Fibroblast of mammary gland (primary cell): ENCODE results near the gene SLC7A7.
"Not testable (repeated sequence)": the region's sequence is repeated elsewhere in the genome, so short reads cannot be mapped to it uniquely, and the experiment has no call there.

Source experiments
- DNase-seq: peaks from one replicate; pipeline ENCODE4 v3.0.0-alpha.2; 2010; ENCODE audit warnings: low read depth
- H3K4me3 ChIP-seq: 2 replicates; pipeline ENCODE4 v1.5.1; 2011; ENCODE audit warnings: low read depth, mild to moderate bottlenecking, low read length, moderate library complexity; ENCODE audit not compliant: control insufficient read depth
- CTCF ChIP-seq: conservative IDR thresholded peaks from 2 replicates; pipeline ENCODE4 v1.5.1; 2011; ENCODE audit warnings: low read depth, low read length, inconsistent platforms; ENCODE audit not compliant: control insufficient read depth, insufficient read depth

Gene SLC7A7

DNA sequence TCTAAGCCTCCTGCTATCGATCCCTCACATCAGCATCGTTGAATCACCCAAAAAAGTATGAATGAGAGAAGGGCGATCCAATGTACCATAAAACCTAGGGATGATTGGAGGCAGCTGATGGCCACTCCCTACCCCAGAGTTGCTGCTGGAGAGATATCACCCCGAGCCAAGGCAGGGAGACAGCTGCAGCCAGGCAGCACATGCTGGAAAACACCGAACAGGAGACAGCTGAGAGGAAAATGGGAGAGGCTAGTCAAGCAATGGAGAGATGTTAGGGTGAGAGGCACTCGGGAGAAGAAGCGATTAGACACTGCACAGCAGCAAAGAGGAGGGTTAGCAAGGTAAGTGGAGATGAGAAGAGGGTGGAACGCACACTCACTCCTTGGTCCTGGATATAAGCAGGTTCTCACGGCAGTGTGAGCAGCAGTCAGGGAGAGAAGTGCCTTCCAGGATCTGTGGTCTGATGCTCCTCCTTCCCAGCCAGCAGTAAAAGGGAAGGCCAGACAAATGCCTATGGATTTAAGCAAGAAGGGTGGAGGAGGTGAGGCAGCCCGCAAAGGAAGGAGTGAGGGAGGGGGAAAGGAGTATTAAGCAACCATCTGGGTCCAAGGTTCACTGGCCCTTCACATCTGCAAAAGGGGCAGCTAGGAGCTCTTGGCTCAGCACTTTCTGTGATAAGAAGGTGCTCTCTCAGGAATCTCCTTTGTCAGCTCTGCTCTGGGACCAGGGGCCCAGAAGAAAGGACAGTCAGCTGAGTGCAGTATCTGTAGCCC is at the start of gene SLC7A7:
SLC7A7 (minus strand) TSS at position 495 of the 773 bp plus-strand sequence. CDS start 2,037 bp downstream, outside the sequence.
- H3K4me3 ChIP-seq, result no peak within 1 kb of the TSS
- no peak for DNase-seq

GRCh38 chr14:22864979-22865378 is 49.7 kb upstream of the SLC7A7 start:
- no peak for TF ChIP-seq CTCF

More for the DNA sequence above, at the start of gene SLC7A7:
- TF ChIP-seq CTCF, result no peak

GRCh38 chr14:22861651-22862050 is 46.4 kb upstream of the SLC7A7 start:
- DNase-seq, result no peak
- TF ChIP-seq CTCF, result no peak
- no peak overlapping the region for H3K4me3 ChIP-seq

More at GRCh38 chr14:22864979-22865378, 49.7 kb upstream of the SLC7A7 start:
- DNase-seq, result no peak
- no peak overlapping the region for H3K4me3 ChIP-seq

DNA sequence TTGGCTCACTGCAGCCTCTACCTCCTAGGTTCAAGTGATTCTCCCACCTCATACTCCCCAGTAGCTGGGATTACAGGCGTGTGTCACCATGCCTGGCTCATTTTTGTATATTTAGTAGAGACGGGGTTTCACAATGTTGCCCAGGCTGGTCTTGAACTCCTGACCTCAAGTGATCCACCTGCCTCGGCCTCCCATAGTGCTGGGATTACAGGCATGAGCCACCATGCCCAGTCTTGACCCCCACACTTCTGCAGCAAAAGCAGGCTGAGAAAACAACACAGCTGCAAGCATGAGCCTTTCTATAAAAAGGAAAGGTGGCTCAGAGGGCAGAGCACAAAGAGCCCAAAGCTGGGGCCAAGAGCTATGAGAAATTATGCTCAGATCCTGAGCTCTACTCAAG is 45.1 kb upstream of the SLC7A7 start:
- H3K4me3 ChIP-seq, DNase-seq: not testable (repeated sequence)

GRCh38 chr14:22856428-22856827 is 41.2 kb upstream of the SLC7A7 start:
- DNase-seq, result no peak
- TF ChIP-seq CTCF, result no peak
- H3K4me3 ChIP-seq, result no peak overlapping the region

DNA sequence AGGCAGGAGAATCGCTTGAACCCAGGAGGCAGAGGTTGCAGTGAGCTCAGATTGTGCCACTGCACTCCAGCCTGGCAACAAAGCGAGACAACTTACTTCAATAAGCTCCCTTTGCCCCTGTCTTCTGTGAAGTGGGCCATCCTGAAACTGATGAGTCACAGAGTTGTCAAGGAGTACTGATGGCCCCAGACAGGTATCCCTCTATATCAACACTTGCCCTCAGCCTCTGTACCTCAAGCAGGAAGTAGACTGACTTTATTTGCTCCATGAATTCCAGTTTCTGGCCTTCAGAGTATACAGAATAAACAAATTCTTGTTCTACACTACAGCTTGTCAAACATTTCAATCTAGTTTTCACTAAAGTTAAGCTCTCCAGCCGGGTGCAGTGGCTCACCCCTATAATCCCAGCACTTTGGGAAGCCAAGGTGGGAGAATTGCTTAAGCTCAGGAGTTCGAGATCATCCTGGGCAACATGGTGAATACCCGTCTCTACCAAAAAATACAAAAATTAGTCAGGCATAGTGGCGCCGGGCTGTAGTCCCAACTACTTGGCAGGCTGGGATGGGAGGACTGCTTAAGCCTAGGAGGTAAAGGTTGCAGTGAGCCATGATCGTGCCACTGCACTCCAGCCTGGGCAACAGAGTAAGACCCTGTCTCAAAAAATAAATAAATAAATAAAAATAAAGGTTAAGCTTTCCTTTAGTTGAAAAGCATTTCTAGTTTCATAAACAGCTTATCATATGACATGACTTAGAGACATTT is 39.9 kb upstream of the SLC7A7 start:
- no peak for TF ChIP-seq CTCF
- no peak for DNase-seq
- H3K4me3 ChIP-seq, result no peak overlapping the region

DNA sequence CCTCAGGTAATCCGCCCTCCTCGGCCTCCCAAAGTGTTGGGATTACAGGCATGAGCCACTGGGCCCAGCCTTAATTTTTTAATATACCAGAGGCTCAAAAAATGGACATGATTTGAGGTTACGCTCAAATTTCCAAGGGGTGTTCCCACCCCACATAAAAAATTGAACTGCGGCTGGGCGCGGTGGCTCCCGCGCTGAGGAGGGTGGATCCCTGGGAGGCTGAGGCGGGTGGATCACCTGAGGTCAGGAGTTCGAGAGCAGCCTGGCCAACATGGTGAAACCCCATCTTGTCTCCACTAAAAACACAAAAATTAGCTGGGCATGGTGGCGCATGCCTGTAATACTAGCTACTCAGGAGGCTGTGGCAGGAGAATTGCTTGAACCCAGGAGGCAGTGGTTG is 39.1 kb upstream of the SLC7A7 start:
- not testable (repeated sequence) for DNase-seq, H3K4me3 ChIP-seq
